Tibial nerve (tissue), 4 donors: ENCODE results near the gene SLC12A8.

Experiments
- EP300 ChIP-seq, 2 donors: sonication (generic); formaldehyde crosslinking; IDR thresholded peaks; one replicate each; pipeline ENCODE4 v1.6.1; 2017; ENCODE audit warnings: antibody characterized with exemption in 2 of 2, mild to moderate bottlenecking in 1 of 2
- POLR2A ChIP-seq, 2 donors: fragments of 450-650 bp; IDR thresholded peaks; one replicate each; pipeline ENCODE4 v1.6.1; 2017; ENCODE audit warnings: antibody characterized with exemption in 2 of 2, mild to moderate bottlenecking in 2 of 2, moderate library complexity in 2 of 2
- TF ChIP-seq, protein P1 (sequence below), 5 experiments: fragments of 200-600 bp in 3 of 5; fragments of 450-650 bp in 2 of 5; sonication (generic) in 3 of 5; IDR thresholded peaks; one replicate each; pipeline ENCODE4 v1.5.1; 2016 to 2019; ENCODE audit warnings: antibody characterized with exemption in 5 of 5, mild to moderate bottlenecking in 3 of 5, moderate library complexity in 2 of 5

GRCh38 chr3:125058529-125058928 is 154.0 kb downstream of the SLC12A8 start:
- TF ChIP-seq, protein P1, sequence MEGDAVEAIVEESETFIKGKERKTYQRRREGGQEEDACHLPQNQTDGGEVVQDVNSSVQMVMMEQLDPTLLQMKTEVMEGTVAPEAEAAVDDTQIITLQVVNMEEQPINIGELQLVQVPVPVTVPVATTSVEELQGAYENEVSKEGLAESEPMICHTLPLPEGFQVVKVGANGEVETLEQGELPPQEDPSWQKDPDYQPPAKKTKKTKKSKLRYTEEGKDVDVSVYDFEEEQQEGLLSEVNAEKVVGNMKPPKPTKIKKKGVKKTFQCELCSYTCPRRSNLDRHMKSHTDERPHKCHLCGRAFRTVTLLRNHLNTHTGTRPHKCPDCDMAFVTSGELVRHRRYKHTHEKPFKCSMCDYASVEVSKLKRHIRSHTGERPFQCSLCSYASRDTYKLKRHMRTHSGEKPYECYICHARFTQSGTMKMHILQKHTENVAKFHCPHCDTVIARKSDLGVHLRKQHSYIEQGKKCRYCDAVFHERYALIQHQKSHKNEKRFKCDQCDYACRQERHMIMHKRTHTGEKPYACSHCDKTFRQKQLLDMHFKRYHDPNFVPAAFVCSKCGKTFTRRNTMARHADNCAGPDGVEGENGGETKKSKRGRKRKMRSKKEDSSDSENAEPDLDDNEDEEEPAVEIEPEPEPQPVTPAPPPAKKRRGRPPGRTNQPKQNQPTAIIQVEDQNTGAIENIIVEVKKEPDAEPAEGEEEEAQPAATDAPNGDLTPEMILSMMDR (IDR thresholded peaks at IDR 0.05) = no peak
- no peak for TF ChIP-seq POLR2A (IDR thresholded peaks at IDR 0.05)
- no peak for TF ChIP-seq EP300 (IDR thresholded peaks at IDR 0.05)
